ENCODE measurements around the gene PRM2.
A peak's percentile ranks its signal among the peaks of the same experiment; 100 is the strongest.
"Not testable (repeated sequence)": the region's sequence is repeated elsewhere in the genome, so short reads cannot be mapped to it uniquely, and the experiment has no call there.

The PRM2 gene

DNA sequence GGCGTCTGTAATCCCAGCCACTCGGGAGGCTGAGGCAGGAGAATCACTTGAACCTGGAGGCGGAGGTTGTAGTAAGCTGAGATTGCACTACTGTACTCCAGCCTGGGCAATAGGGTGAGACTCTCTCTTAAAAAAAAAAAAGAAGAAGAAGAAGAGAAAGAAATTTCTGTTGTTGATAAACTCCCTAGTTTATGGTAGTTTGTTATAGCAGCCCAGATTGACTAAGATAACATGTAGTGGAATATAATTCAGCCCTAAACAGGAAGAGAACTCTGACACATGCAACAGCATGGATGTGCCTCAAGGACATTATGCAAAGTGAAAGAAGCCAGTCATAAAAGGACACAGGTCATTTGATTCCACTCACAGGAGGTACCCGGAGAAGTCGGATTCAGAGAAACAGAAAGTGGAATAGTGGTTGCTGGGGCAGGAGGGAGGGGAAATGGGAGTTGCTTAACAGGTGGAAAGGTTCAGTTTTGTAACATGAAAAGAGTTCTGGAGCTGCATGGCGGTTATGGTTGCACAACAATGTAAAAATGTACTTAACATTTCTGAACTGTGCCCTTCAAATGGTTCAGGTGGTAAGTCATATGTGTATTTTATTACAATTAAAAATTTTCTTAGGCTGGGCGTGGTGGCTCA is 30.8 kb upstream of the PRM2 start:
- no peak for DNase-seq

DNA sequence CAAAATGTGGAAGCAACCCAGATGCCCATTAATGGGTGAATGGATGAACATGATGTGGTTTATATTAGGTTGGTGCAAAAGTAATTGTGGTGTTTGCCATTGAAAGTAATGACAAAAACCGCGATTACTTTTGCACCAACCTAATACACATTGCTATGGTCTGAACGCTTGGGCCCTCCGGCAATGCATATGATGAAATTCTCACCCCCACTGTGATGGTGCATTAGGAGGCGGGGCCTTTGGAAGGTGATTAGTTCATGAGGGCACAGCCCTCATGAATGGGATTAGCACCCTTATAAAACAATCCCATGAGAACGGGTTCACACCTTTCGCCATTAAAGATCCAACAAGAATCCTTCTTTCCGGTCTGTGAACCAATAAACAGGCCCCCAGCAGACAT is 30.1 kb upstream of the PRM2 start:
- no peak for DNase-seq

DNA sequence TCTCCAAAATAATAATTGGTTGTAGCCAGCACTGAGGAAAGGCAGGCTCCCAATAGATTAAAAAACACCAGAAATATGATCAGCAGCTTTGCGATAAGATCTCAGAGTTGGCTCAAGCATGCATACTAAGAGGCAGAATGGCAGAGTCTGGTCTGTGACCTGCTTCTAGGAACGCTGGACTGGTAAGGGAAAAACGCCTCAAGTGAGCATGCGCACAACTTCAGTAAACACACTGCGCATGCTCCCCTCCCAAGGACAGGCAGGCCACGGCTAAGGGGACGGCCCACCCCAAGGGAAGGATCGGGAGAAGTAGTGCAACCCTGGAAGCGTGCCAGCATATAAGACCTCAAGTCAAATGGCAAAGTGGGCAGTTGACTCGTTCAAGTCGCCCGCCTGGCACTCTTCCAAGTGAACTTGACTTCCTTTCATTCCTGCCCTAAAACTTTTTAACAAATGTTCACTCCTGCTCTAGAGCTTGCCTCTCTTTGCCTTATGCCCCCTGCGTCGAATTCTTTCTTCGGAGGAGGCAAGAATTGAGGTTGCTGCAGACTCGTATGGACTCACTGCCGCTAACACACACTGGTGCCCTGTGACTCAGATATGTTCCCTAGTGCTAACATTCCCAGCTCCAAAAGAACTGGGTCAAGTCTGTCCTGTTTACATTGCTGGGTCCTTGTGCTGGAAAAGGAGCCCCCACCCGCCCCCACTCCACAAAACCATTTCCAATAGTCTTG is 27.3 kb upstream of the PRM2 start:
- DNase-seq: no peak

DNA sequence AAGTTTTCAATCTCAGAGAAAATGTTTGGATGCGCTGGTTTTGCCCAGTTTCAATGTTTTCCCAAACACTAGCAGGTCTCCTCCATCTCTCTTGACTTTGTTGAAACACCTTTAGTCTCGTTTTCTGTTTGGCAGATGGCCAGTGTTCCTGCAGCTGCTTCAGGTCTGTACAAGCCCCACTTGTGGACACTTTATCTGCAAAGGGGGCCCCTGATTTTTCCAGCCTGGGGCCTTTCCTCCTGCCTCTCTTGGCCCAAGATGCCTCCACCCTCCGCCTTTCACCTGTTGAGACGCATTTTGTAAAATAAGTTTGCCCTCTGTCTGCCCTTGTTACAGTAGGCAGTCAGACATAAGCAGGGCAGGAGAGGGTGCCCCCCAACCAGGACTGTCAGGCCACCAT is 26.7 kb upstream of the PRM2 start:
- DNase-seq: no peak

- DNase-seq: no peak
Measured at GRCh38 chr16:11301645-11302501, 25.6 kb upstream of the PRM2 start.

DNA sequence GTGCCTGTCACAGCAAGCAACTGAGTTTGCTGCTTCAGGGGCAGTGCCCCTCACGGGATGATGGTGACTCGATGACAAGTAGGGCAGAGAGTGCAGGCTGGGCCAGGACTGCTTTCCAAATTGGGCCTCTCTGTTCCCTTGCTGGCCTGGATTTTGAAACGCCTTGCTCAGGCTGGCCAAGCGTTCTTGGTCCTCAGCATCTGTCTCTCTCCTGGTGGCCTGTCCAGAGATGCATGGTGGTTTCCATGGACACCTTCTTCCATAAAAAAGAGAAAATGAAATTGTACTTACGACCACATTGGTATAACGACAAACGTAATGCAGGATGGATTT is 24.2 kb upstream of the PRM2 start:
- no peak for DNase-seq

GRCh38 chr16:11299865-11300559 is 23.7 kb upstream of the PRM2 start:
- DNase-seq: no peak

- DNase-seq: not testable (repeated sequence)
Measured at GRCh38 chr16:11298950-11299547, 22.8 kb upstream of the PRM2 start.

- DNase-seq: no peak
Measured at GRCh38 chr16:11298143-11298900, 22.0 kb upstream of the PRM2 start.

- DNase-seq: peak; percentile 66
Measured at GRCh38 chr16:11297492-11298142, 21.3 kb upstream of the PRM2 start.

DNA sequence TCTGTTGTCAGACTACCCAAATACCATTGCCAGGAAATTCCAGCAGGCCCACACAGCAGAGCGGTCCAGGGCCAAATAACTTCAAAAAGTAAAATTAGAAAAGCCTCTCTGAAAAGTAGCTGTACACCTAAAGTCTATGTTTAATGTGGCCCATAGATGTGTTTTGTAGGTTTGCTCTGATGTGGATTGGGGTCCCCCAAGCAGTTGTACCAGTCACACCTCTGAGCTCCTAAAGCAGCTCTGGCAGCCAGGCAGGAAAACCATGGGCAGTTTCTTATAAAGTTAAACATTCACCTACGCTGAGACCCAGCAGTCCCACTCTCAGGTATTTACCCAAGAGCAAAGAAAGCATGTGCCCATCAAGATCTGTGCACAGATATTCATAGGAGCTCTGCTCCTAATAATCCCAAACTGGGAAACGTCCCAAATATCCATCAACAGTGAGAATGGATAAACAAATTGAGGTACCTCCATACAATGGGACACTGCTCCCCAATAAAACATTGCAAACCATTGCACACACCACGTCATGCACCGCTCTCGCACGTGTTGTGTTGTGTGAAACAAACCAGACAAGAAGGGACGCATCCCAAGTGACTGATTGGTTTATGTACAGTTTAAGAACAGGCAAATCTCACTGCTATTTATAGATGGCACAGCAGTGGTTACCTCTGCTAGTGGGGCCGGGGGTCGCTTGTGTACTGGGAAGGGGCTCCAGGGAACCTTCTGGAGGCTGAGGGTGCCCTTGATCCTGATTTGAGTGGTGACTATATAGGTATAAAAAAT is 20.6 kb upstream of the PRM2 start:
- DNase-seq: no peak

- no peak for DNase-seq
Measured at GRCh38 chr16:11296351-11296705, 20.0 kb upstream of the PRM2 start.

DNA sequence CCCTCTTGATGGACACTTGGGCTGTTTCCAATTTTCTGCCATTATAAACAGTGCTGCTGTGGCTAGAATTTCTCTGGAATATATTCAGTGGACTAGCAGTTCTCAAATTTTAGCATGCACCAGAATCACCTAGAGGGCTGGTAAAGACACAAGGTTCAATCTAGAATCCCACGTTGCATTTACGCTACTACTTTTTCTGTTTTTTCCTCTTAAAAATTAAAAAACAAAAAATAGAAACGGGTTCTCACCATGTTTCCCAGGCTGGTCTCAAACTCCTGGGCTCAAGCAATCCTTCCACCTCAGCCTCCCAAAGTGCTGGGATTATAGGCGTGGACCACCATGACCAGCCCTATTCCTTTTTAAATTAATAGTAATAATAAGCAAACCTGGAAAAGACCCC is 19.4 kb upstream of the PRM2 start:
- no peak for DNase-seq

DNA sequence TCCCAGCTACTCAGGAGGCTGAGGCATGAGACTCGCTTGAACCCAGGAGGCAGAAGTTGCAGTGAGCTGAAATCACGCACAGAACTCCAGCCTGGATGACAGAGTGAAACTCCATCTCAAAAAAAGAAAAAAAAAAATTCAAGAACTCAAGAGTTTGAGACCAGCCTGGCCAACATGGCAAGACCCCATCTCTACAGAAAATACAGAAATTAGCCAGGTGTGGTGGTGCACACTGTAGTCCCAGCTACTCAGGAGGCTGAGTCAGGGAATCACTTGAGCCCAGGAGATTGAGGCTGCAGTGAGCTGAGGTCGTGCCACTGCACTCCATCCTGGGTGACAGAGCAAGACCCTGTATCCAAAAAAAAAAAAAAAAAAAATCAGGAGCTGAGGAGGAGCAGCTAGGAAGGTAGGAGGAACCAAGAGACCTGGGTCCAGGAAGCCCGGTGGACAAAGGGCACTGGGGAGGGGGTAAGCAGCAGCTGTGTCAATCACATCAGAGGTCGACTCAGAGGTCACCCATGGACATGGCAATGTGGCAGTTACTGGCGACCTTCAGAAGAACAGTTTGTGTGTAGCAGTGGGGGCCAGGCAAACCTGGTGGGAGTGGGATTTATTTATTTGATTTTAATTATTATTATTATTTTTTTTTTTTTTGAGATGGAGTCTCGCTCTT is 15.9 kb upstream of the PRM2 start:
- no peak for DNase-seq

DNA sequence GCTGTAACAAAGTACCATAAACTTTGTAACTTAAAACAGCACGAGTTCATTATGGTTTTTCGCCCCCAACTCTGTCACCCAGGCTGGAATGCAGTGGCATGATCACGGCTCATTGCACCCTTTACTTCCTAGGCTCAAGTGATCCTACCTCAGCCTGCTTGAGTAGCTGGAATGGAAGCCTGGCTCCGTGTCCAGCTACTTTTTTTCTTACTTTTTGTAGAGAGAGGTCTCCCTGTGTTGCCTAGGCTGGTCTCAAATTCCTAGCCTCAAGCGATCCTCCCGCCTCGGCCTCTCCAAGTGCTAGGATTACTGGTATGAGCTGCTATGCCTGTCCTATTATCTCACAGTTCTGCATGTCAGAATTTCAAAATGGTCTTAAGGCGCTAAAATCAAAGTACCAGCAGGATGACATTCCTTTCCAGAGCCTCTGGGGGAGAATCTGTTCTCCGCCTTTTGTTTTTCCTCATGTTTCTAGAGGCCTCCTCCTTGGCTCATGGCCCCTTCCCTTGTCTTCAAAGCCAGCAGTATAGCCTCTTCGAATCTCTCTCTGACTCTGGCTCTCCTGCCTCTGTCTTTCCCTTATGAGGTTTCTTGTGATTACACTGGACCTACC is 14.9 kb upstream of the PRM2 start:
- no peak for DNase-seq

- DNase-seq: no peak
Measured at GRCh38 chr16:11290102-11290893, 14.0 kb upstream of the PRM2 start.

DNA sequence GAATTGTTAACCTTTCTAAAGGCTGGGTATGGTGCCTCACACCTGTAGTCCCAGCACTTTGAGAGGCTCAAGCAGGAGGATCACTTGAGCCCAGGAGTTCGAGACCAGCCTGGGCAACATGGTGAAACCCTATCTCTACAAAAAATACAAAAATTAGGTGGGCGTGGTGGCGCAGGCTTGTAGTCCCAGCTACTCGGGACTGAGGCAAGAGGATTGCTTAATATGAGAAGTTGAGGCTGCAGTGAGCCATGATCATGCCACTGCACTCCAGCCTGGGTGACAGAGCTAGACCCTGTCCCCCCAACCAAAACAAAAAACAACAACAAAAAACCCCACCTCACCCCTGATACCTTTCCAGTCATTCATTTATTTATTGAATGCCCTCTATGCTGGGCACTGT is 13.4 kb upstream of the PRM2 start:
- DNase-seq: not testable (repeated sequence)

- no peak for DNase-seq
Measured at GRCh38 chr16:11289202-11289601, 12.9 kb upstream of the PRM2 start.

DNA sequence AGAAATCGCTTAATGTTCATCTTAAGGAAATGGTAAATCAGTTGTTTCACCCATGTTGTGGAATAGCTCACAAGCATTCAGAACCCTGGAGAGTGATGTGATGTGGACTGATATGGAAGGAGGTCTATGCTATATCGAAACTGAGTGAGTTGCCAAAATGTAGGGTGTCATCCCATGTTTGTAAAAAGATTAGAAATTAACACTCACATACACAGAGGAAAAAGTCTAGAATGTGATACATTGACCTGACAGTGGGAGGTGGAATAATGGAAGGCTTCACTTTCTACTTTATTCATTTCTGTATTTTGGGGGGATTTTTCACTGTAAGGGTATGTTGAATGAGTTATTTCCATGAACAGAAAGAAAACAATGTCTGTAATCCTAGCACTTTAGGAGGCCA is 9.6 kb upstream of the PRM2 start:
- no peak for DNase-seq

Data from fibroblast of upper back skin (primary cell).